Activated T-helper 2 cell treated with anti-CD3 and anti-CD28 coated beads, Interferon-gamma antibody, Interleukin-2, Interleukin-4, amounts not matched to agents 10 μg/mL and 5 μg/mL and 100 μg/mL, durations not matched to agents 14 hours and 24 hours and 36 hours (primary cell): ENCODE results near the gene SCARF1. TPM values are rescaled to one million over a fixed set of nuclear protein-coding genes. Genes with fewer than 3 reads are reported as not detected.
A peak's percentile ranks its signal among the peaks of the same experiment; 100 is the strongest.
"Not testable (repeated sequence)": the region's sequence is repeated elsewhere in the genome, so short reads cannot be mapped to it uniquely, and the experiment has no call there.

Experiments used
- DNase-seq: peaks from one replicate; pipeline ENCODE4 v3.0.0; 2021; ENCODE audit warnings: low spot score
- H3K27ac Mint-ChIP-seq: one replicate; pipeline ENCODE4 v1.8.0; 2021; ENCODE audit warnings: mixed read lengths
- H3K27me3 Mint-ChIP-seq: one replicate; pipeline ENCODE4 v1.8.0; 2021; ENCODE audit warnings: low read depth, mixed read lengths
- H3K36me3 Mint-ChIP-seq: one replicate; pipeline ENCODE4 v1.8.0; 2021; ENCODE audit warnings: low read depth, mixed read lengths
- H3K4me1 Mint-ChIP-seq: one replicate; pipeline ENCODE4 v1.8.0; 2021; ENCODE audit warnings: low read depth, mixed read lengths
- H3K4me3 Mint-ChIP-seq: one replicate; pipeline ENCODE4 v1.8.0; 2021; ENCODE audit warnings: low read depth, mild to moderate bottlenecking, moderate library complexity, mixed read lengths
- H3K9me3 Mint-ChIP-seq: one replicate; pipeline ENCODE4 v1.8.0; 2021; ENCODE audit warnings: mixed read lengths
- intact Hi-C: fragments of 100-400 bp; cut with micrococcal nuclease; formaldehyde crosslinking; loops from one replicate; pipeline ENCODE4 v1.15.1; 2023
- total RNA-seq: library from RNA; stranded (reverse); gene quantifications from 2 replicates; pipeline ENCODE4 v1.2.3, GENCODE V29; 2022

Gene SCARF1
- total RNA-seq: 3.3 and 3.4 TPM in 2 replicates

GRCh38 chr17:1645207-1646171 is at the start of gene SCARF1:
SCARF1 (minus strand) TSS chr17:1645732; CDS start chr17:1645697, 35 bp downstream.
- intact Hi-C loops: loop anchor here (10.0 kb wide), 1 partner anchor 399 kb away; the partner anchor contains the start of gene OVCA2
- H3K27me3 Mint-ChIP-seq: no peaks in the 10 kb centered on the region
- peak within 1 kb of the TSS; percentile 84 for H3K4me3 Mint-ChIP-seq
- peaks cover 20% of the 10 kb centered on the region for H3K4me1 Mint-ChIP-seq
- H3K27ac Mint-ChIP-seq: peak within 1 kb of the TSS; percentile 83
- peaks cover 9% of the 10 kb centered on the region for H3K36me3 Mint-ChIP-seq
- no peak for DNase-seq
- no peaks in the 10 kb centered on the region for H3K9me3 Mint-ChIP-seq

DNA sequence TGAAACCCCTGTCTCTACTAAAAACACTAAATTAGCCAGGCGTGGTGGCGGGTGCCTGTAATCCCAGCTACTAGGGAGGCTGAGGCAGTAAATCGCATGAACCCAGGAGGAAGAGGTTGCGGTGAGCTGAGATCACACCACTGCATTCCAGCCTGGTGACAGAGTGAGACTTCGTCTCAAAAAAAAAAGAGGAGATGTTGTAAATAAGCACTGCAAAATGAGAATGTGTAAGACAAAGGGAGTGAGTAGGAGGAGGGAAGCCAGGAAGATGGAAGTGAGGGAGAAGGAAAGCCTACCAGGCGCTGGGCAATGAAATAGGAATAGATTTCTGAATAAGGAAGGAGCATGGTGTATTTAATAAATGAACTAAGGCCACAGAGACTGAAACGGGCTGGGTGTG is 47.8 kb upstream of the SCARF1 start:
- H3K4me1 Mint-ChIP-seq: no peaks in the 10 kb centered on the region
- peaks cover 5% of the 10 kb centered on the region for H3K27me3 Mint-ChIP-seq
- DNase-seq: no peak
- no peak overlapping the region for H3K27ac Mint-ChIP-seq
- H3K4me3 Mint-ChIP-seq: no peak overlapping the region
- H3K9me3 Mint-ChIP-seq: no peaks in the 10 kb centered on the region
- H3K36me3 Mint-ChIP-seq: no peaks in the 10 kb centered on the region
- intact Hi-C loops: no loop called here

DNA sequence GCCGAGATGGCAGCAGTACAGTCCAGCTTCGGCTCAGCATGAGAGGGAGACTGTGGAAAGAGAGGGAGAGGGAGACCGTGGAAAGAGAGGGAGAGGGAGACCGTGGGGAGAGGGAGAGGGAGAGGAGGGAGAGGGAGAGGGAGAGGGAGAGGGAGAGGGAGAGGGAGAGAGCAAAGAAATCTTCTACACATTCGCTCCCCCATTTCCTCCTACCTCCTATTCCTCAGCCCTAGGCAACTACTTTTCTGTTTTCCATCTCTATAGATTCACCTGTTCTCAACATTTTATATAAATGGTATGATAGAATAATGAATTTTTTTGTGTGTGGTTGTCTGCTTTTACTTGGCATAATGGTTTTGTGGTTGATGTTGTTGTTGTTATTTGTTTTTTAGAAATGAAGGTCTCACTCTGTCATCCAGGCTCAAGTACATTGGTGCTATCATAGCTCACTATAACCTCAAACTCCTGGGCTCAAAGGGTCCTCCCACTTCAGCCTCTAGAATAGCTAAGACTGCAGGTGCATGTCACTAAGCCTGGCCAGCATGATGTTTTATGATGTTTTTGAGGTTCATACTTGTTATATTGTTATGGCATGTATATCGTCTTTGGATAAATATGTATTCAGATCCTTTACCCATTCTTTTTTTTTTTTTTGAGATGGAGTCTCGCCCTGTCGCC is 45.2 kb upstream of the SCARF1 start:
- H3K27ac Mint-ChIP-seq: no peak overlapping the region
- H3K36me3 Mint-ChIP-seq: no peaks in the 10 kb centered on the region
- peaks cover 5% of the 10 kb centered on the region for H3K27me3 Mint-ChIP-seq
- no peaks in the 10 kb centered on the region for H3K4me1 Mint-ChIP-seq
- no peak overlapping the region for H3K4me3 Mint-ChIP-seq
- no peak for DNase-seq
- intact Hi-C loops: no loop called here
- no peaks in the 10 kb centered on the region for H3K9me3 Mint-ChIP-seq

- H3K27ac Mint-ChIP-seq, H3K9me3 Mint-ChIP-seq, H3K27me3 Mint-ChIP-seq, DNase-seq, H3K4me3 Mint-ChIP-seq, intact Hi-C loops: not testable (repeated sequence)
- peaks cover 14% of the 10 kb centered on the region for H3K36me3 Mint-ChIP-seq
- peaks cover 11% of the 10 kb centered on the region for H3K4me1 Mint-ChIP-seq
These were observed 42.9 kb upstream of the SCARF1 start for GRCh38 chr17:1688405-1688804.

- H3K4me3 Mint-ChIP-seq: no peak overlapping the region
- intact Hi-C loops: no loop called here
- H3K27me3 Mint-ChIP-seq: no peaks in the 10 kb centered on the region
These were observed 40.6 kb upstream of the SCARF1 start for GRCh38 chr17:1686086-1686485.

DNA sequence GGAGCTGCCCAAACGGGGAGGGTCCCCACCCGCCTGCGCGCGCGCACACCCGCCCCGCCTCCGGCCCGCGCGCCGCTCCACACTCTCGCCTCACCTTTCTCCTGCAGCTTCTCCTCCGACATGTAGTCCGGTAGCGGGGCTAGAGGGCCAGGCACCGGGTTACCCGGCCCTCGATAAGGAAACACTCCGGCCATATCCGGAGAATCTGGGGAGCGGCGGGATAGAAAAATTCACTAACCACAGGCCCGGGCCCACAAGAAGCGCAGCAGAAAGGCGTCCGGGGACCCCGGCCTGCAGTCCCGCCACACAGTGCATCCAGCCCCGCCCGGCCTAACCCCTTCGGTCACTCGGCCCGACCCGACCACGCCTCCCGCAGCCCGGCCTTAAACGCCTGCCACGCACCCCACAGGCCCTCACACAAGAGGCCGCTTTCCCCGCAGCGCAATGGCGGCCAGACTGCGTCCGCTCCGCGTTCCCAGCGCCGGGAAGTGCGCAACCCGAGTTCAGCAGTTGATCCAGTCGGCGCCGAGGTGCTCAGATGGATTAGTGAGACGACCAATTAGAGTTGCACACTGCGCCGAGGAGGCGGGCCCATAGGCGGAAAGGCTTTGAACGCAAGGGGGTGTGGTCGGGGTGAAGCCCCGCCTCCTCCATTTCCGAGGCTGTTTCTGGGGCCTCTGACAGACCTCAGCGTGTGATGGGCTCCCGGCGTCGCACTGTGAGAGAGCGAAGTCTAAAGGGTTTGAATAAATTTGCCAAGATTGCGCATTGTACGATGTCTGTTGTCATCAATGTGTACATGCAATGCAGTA is 39.1 kb upstream of the SCARF1 start, which contains the start of gene PRPF8:
PRPF8 (minus strand) TSS at position 490 of the 812 bp plus-strand sequence; CDS start at position 194, 296 bp downstream.
- no peaks in the 10 kb centered on the region for H3K27me3 Mint-ChIP-seq
- peak within 1 kb of the TSS; percentile 94 for H3K27ac Mint-ChIP-seq
- H3K36me3 Mint-ChIP-seq: peaks cover 52% of the 10 kb centered on the region
- intact Hi-C loops: loop anchor here (1.0 to 2.0 kb wide), 2 partner anchors 32 to 35 kb away; partner anchors contain the start of gene RILP
- peak; percentile 98 for DNase-seq
- H3K9me3 Mint-ChIP-seq: no peaks in the 10 kb centered on the region
- peaks cover 23% of the 10 kb centered on the region for H3K4me1 Mint-ChIP-seq
- peak within 1 kb of the TSS; percentile 98 for H3K4me3 Mint-ChIP-seq

More at GRCh38 chr17:1686086-1686485, 40.6 kb upstream of the SCARF1 start:
- DNase-seq: no peak
- Mint-ChIP-seq H3K36me3 (peaks cover 37% of the 10 kb centered on the region), H3K27ac (no peak overlapping the region), H3K9me3 (no peaks in the 10 kb centered on the region), H3K4me1 (peaks cover 23% of the 10 kb centered on the region)

DNA sequence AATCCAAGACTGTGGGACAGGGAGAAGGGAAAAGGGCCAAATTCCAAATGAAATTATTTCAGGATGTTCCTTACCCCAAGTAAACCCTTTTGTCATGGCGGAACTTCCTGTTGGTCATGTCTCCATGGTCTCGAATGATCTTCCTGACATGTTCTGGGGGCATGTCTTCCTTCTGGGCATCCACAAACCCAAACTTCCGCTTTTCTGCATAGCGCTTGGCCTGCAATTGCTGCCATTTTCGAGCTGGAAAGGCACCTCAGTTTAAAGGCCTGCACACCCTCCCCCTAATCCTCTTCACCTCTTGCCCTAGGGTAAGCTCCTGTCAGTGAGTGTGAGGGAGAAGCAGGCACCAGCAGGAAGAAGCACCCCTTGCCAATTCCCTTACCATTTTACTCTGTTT is 37.9 kb upstream of the SCARF1 start:
- H3K4me1 Mint-ChIP-seq: peaks cover 23% of the 10 kb centered on the region
- DNase-seq: no peak
- peak overlapping the region; percentile 94 for H3K27ac Mint-ChIP-seq
- H3K27me3 Mint-ChIP-seq: no peaks in the 10 kb centered on the region
- H3K4me3 Mint-ChIP-seq: peak overlapping the region; percentile 98
- intact Hi-C loops: no loop called here
- no peaks in the 10 kb centered on the region for H3K9me3 Mint-ChIP-seq
- H3K36me3 Mint-ChIP-seq: peaks cover 63% of the 10 kb centered on the region

DNA sequence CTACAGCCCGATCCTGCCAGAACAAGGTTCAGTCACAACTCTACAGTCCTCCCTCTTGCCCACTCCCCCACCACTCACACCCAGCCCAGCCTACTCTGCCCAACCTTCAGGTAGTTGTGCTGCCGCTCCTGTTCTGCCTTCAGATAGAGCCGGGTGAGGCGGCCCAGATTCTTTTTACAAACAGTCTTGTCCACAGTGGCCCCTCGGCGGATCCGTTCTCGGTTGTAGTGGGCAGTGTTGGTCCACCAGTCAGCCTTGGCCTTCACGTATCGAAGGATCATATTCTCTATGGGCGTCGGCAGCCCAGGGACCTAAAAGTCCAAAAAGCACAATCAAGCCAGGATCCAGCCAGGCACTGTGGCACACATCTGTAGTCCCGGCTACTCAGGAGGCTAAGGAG is 30.9 kb upstream of the SCARF1 start:
- peaks cover 90% of the 10 kb centered on the region for H3K36me3 Mint-ChIP-seq
- H3K9me3 Mint-ChIP-seq: no peaks in the 10 kb centered on the region
- H3K4me1 Mint-ChIP-seq: no peaks in the 10 kb centered on the region
- H3K27ac Mint-ChIP-seq: no peak overlapping the region
- no peak overlapping the region for H3K4me3 Mint-ChIP-seq
- no peaks in the 10 kb centered on the region for H3K27me3 Mint-ChIP-seq
- no peak for DNase-seq
- intact Hi-C loops: no loop called here

GRCh38 chr17:1673041-1673785 is 27.7 kb upstream of the SCARF1 start:
- H3K4me3 Mint-ChIP-seq: no peak overlapping the region
- no peak overlapping the region for H3K27ac Mint-ChIP-seq

GRCh38 chr17:1663934-1664333 is 18.4 kb upstream of the SCARF1 start:
- H3K36me3 Mint-ChIP-seq: peaks cover 83% of the 10 kb centered on the region
- H3K4me3 Mint-ChIP-seq, H3K27me3 Mint-ChIP-seq, H3K9me3 Mint-ChIP-seq, H3K4me1 Mint-ChIP-seq, H3K27ac Mint-ChIP-seq, intact Hi-C loops, DNase-seq: not testable (repeated sequence)

More at GRCh38 chr17:1673041-1673785, 27.7 kb upstream of the SCARF1 start:
- Mint-ChIP-seq H3K27me3 (no peaks in the 10 kb centered on the region), H3K4me1 (peaks cover 14% of the 10 kb centered on the region), H3K36me3 (peaks cover 88% of the 10 kb centered on the region), H3K9me3 (no peaks in the 10 kb centered on the region)
- intact Hi-C loops: no loop called here
- no peak for DNase-seq

DNA sequence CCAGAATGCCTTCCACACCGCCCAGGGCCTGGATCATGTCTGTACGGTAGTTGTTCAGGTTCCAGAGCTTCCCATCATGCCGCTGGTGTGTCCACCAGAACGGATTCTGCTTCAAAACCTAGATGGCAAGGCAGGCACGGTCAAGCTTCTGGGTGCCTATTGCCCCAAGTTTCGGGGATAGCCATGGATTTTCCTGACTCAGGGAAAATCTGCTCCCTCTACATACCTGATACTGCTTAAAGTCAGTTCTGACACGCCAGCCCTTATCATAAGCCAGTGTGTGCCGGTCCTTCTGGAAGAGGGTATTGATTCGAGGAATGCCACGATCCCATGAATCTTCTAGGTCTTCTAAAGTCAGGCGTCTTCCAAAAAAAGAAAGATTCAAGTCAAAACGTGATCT is 15.5 kb upstream of the SCARF1 start:
- no peaks in the 10 kb centered on the region for H3K27me3 Mint-ChIP-seq
- no peak overlapping the region for H3K4me3 Mint-ChIP-seq
- H3K9me3 Mint-ChIP-seq: no peaks in the 10 kb centered on the region
- peaks cover 89% of the 10 kb centered on the region for H3K36me3 Mint-ChIP-seq
- no peaks in the 10 kb centered on the region for H3K4me1 Mint-ChIP-seq
- no peak overlapping the region for H3K27ac Mint-ChIP-seq
- intact Hi-C loops: no loop called here
- DNase-seq: no peak

DNA sequence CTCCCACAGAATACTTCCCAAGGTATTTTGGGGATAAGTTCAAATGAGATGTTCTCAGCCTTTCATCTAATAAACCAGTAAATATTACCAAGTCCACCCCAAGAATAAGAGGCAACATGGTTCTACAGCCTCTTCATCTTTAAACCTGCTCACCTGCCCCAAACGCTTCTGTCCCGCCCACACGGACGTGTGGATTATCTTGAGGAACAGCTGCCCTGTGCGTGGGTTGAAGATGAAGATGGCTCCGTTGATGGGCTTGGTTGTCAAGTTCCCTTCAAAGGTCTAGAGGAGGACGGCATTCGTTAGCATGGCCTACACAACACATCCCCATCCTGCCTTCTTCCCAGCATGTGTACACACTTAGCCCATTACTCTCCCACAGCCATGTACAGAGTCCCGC is 12.6 kb upstream of the SCARF1 start:
- H3K27me3 Mint-ChIP-seq: no peaks in the 10 kb centered on the region
- no peak overlapping the region for H3K27ac Mint-ChIP-seq
- DNase-seq: no peak
- no peaks in the 10 kb centered on the region for H3K4me1 Mint-ChIP-seq
- H3K9me3 Mint-ChIP-seq: no peaks in the 10 kb centered on the region
- peaks cover 86% of the 10 kb centered on the region for H3K36me3 Mint-ChIP-seq
- no peak overlapping the region for H3K4me3 Mint-ChIP-seq
- intact Hi-C loops: no loop called here
